SK-N-SH (cell line): Measurements from ENCODE around the gene PRX. TPM values are rescaled to one million over a fixed set of nuclear protein-coding genes. Genes with fewer than 3 reads are reported as not detected.
A peak's percentile ranks its signal among the peaks of the same experiment; 100 is the strongest.

Source experiments
- CTCF ChIA-PET: fragments of 300-600, 350-600 bp; formaldehyde crosslinking; extraction: SDS; loops from one replicate; lab custom pipeline; 2021; lab: Yijun Ruan, JAX
- POLR2A ChIA-PET: fragments of 350-600 bp; sonication (Branson Sonifier 250); formaldehyde crosslinking; extraction: SDS; loops from one replicate; lab custom pipeline; 2020; ENCODE audit warnings: antibody characterized with exemption, inconsistent platforms; lab: Yijun Ruan, JAX
- DNase-seq: peaks from one replicate; pipeline ENCODE4 v3.0.0; 2012
- H2AFZ ChIP-seq: fragments of 200-600 bp; sonication (generic); 2 replicates; pipeline ENCODE4 v1.8.1; 2016; ENCODE audit warnings: antibody characterized with exemption, mild to moderate bottlenecking, low read depth
- H3F3A ChIP-seq: fragments of 200-600 bp; sonication (generic); replicated peaks from 2 replicates; pipeline ENCODE3; 2016; ENCODE audit warnings: antibody characterized with exemption, mild to moderate bottlenecking; ENCODE audit not compliant: insufficient read depth
- H3K27ac ChIP-seq, 2 experiments: fragments of 200-500 bp in 1 of 2; fragments of 200-600 bp in 1 of 2; sonication (Bioruptor generic) in 1 of 2; sonication (generic), shearing (Covaris generic) in 1 of 2; 2 replicates each; pipeline versions ENCODE4 v1.5.1 to v1.6.1; 2014 to 2016; ENCODE audit warnings: low read depth in 2 of 2, inconsistent platforms in 1 of 2, low read length in 1 of 2, mild to moderate bottlenecking in 1 of 2, mixed read lengths in 1 of 2
- H3K27me3 ChIP-seq: fragments of 200-600 bp; sonication (generic), shearing (Covaris generic); 2 replicates; pipeline ENCODE4 v1.6.1; 2016; ENCODE audit warnings: mixed run types; ENCODE audit not compliant: insufficient read depth
- H3K36me3 ChIP-seq, 2 experiments: fragments of 200-500 bp in 1 of 2; fragments of 200-600 bp in 1 of 2; sonication (Bioruptor generic) in 1 of 2; sonication (generic) in 1 of 2; replicated peaks in 1 of 2; 2 replicates each; pipeline versions ENCODE3 to v1.5.1; 2014 to 2016; ENCODE audit warnings: low read length in 1 of 2, mild to moderate bottlenecking in 1 of 2; ENCODE audit not compliant: insufficient read depth in 2 of 2, control insufficient read depth in 1 of 2
- H3K4me1 ChIP-seq, 2 experiments: fragments of 200-500 bp in 1 of 2; fragments of 200-600 bp in 1 of 2; sonication (Bioruptor generic) in 1 of 2; sonication (generic), shearing (Covaris generic) in 1 of 2; 2 replicates each; pipeline versions ENCODE4 v1.5.1 to v1.6.1; 2014 to 2016; ENCODE audit warnings: low read depth in 1 of 2, low read length in 1 of 2, mixed run types in 1 of 2; ENCODE audit not compliant: insufficient read depth in 2 of 2, control insufficient read depth in 1 of 2
- H3K4me2 ChIP-seq: fragments of 200-600 bp; sonication (generic), shearing (Covaris generic); 2 replicates; pipeline ENCODE4 v1.6.1; 2017; ENCODE audit warnings: mixed run types
- H3K4me3 ChIP-seq, 2 experiments: fragments of 200-500 bp in 1 of 2; fragments of 200-600 bp in 1 of 2; sonication (Bioruptor generic) in 1 of 2; sonication (generic), shearing (Covaris generic) in 1 of 2; 2 replicates each; pipeline versions ENCODE4 v1.5.1 to v1.8.1; 2014 to 2016; ENCODE audit warnings: low read depth in 2 of 2, inconsistent platforms in 1 of 2, low read length in 1 of 2, mild to moderate bottlenecking in 1 of 2, mixed read lengths in 1 of 2, moderate library complexity in 1 of 2
- H3K79me2 ChIP-seq: fragments of 200-600 bp; sonication (generic); 2 replicates; pipeline ENCODE4 v1.8.1; 2017; ENCODE audit warnings: mild to moderate bottlenecking; ENCODE audit not compliant: insufficient read depth
- H3K9ac ChIP-seq: fragments of 200-600 bp; sonication (generic); 2 replicates; pipeline ENCODE4 v1.6.1; 2017; ENCODE audit warnings: mixed run types
- H3K9me2 ChIP-seq: fragments of 200-600 bp; sonication (generic); 2 replicates; pipeline ENCODE4 v1.6.1; 2017; ENCODE audit warnings: mixed run types
- H3K9me3 ChIP-seq: fragments of 200-600 bp; sonication (generic); 2 replicates; pipeline ENCODE4 v1.6.1; 2017; ENCODE audit warnings: mixed run types, mild to moderate bottlenecking, moderate library complexity
- H4K20me1 ChIP-seq: fragments of 200-600 bp; sonication (generic); 2 replicates; pipeline ENCODE4 v1.6.1; 2017; ENCODE audit warnings: mild to moderate bottlenecking, mixed run types; ENCODE audit not compliant: insufficient read depth
- ELF1 ChIP-seq: IDR thresholded peaks from 2 replicates; pipeline ENCODE4 v1.4.0; 2012
- EP300 ChIP-seq, 2 experiments: IDR thresholded peaks; 2 replicates each; pipeline versions ENCODE4 v1.4.0 to v1.6.1; 2012; ENCODE audit warnings: borderline replicate concordance in 1 of 2, low read depth in 1 of 2, low read length in 1 of 2
- FOXJ3 ChIP-seq: sonication (generic); formaldehyde crosslinking; IDR thresholded peaks from 2 replicates; pipeline ENCODE4 v1.5.1; 2020; ENCODE audit warnings: mild to moderate bottlenecking, missing genetic modification reagents
- GATA2 ChIP-seq: sonication (generic); formaldehyde crosslinking; IDR thresholded peaks from 2 replicates; pipeline ENCODE4 v1.5.0; 2020; ENCODE audit warnings: mild to moderate bottlenecking, missing genetic modification reagents
- MXI1 ChIP-seq: IDR thresholded peaks from 2 replicates; pipeline ENCODE4 v1.6.1; 2012; ENCODE audit warnings: mild to moderate bottlenecking, low read depth, low read length, improper control_type of control experiment
- NFIC ChIP-seq: IDR thresholded peaks from 2 replicates; pipeline ENCODE4 v1.4.0; 2012; ENCODE audit warnings: borderline replicate concordance
- NRF1 ChIP-seq: IDR thresholded peaks from 2 replicates; pipeline ENCODE4 v1.6.1; 2012; ENCODE audit warnings: low read depth, mild to moderate bottlenecking, low read length
- POLR2AphosphoS5 ChIP-seq: IDR thresholded peaks from 2 replicates; pipeline ENCODE4 v1.6.1; 2012; ENCODE audit warnings: low read depth, low read length
- RCOR1 ChIP-seq: fragments of 150-350 bp; IDR thresholded peaks from 2 replicates; pipeline ENCODE4 v1.6.1; 2017; ENCODE audit warnings: antibody characterized with exemption, low read length
- RFX5 ChIP-seq: IDR thresholded peaks from 2 replicates; pipeline ENCODE4 v1.6.1; 2012; ENCODE audit warnings: mild to moderate bottlenecking, improper control_type of control experiment, low read length
- SIN3A ChIP-seq: IDR thresholded peaks from 2 replicates; pipeline ENCODE4 v1.6.1; 2012; ENCODE audit warnings: low read depth, mild to moderate bottlenecking, low read length, moderate library complexity, borderline replicate concordance
- TAF1 ChIP-seq: IDR thresholded peaks from 2 replicates; pipeline ENCODE4 v1.6.1; 2012; ENCODE audit warnings: low read depth, mild to moderate bottlenecking, low read length, moderate library complexity, borderline replicate concordance
- TCF12 ChIP-seq: IDR thresholded peaks from 2 replicates; pipeline ENCODE4 v1.4.0; 2012
- TEAD4 ChIP-seq: IDR thresholded peaks from 2 replicates; pipeline ENCODE4 v1.4.0; 2012; ENCODE audit warnings: mild to moderate bottlenecking, borderline replicate concordance; ENCODE audit not compliant: insufficient read depth
- WGBS: methylation state at CpG from one replicate; pipeline ENCODE4 v1.1.6; 2017; ENCODE audit warnings: low lambda C conversion rate; 5-methylcytosine and 5-hydroxymethylcytosine counted together
- polyA plus RNA-seq, 3 experiments: library from polyadenylated mRNA; depleted of rRNA; stranded (reverse); fragments of >200 nt; gene quantifications; 2 replicates each; pipeline ENCODE4 v1.2.3, GENCODE V29; 2012
- TF ChIP-seq, protein P1 (sequence below): IDR thresholded peaks from 2 replicates; pipeline ENCODE4 v1.4.0; 2012; ENCODE audit warnings: low read depth
- TF ChIP-seq, protein P2 (sequence below): IDR thresholded peaks from 2 replicates; pipeline ENCODE4; 2012
- TF ChIP-seq, protein P3 (sequence below): IDR thresholded peaks from 2 replicates; pipeline ENCODE4 v1.4.0; 2012; ENCODE audit warnings: low read depth, borderline replicate concordance
- TF ChIP-seq, protein P4 (sequence below): fragments of 150-350 bp; IDR thresholded peaks from 2 replicates; pipeline ENCODE4 v1.6.1; 2016; ENCODE audit warnings: mild to moderate bottlenecking, low read depth, low read length
- TF ChIP-seq, protein P5 (sequence below): fragments of 200-600 bp; sonication (generic); IDR thresholded peaks from 2 replicates; pipeline ENCODE4 v1.6.1; 2017; ENCODE audit warnings: antibody characterized with exemption, mild to moderate bottlenecking, moderate library complexity

The PRX gene
- polyA plus RNA-seq, 1 of the 3 experiments (the other 2 are of a cell fraction): 2.2 TPM

DNA sequence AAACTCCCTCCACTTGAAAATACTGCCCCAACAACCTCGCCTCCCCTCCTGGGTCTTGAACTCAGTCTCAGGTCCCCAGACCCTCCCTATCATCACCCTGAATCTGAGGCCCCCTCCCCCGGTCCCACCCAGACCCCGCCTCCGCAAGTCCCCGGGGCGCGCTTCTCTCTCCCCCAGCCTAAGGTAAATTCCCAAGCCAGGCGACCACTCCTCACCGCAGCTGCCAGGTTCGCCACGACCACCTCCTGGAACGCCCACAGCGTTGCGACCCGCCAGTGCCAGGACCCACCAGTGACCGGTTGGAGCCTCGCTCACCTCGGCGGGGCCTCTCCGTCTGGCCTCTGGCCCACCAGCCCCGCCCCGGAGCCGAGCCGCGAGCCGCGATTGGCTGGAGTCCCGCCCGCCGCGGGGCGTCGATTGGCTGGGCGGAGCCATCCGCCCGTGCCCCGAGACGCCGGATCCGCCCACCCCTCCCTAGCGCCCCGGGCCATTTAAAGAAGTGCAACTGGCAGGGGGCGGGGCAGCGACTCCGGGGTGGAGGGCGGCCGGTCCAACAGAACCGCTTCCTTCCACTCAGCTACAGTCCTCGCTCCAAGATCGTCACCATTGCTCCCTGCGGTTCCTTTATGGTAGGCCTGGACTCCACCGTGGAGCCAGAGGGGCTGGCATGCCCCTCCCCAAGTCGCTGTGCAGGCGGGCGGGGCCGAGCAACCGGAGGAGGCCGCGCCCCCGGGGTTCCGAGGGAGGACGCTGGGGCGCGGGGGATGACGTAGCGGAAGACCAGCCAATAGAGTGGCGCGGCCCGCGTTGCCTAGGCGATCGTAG lies 31.0 kb upstream of the PRX start, which contains the start of gene SERTAD3:
SERTAD3 (minus strand) TSS at position 336 of the 825 bp plus-strand sequence. CDS start 2,255 bp downstream, outside the sequence.
- H3K9me3 ChIP-seq: no peaks in the 10 kb centered on the region
- TF ChIP-seq, protein P1, sequence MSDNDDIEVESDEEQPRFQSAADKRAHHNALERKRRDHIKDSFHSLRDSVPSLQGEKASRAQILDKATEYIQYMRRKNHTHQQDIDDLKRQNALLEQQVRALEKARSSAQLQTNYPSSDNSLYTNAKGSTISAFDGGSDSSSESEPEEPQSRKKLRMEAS: no peak
- TF ChIP-seq, protein P2, sequence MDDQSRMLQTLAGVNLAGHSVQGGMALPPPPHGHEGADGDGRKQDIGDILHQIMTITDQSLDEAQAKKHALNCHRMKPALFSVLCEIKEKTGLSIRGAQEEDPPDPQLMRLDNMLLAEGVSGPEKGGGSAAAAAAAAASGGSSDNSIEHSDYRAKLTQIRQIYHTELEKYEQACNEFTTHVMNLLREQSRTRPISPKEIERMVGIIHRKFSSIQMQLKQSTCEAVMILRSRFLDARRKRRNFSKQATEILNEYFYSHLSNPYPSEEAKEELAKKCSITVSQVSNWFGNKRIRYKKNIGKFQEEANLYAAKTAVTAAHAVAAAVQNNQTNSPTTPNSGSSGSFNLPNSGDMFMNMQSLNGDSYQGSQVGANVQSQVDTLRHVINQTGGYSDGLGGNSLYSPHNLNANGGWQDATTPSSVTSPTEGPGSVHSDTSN: no peak
- TF ChIP-seq, protein P3, sequence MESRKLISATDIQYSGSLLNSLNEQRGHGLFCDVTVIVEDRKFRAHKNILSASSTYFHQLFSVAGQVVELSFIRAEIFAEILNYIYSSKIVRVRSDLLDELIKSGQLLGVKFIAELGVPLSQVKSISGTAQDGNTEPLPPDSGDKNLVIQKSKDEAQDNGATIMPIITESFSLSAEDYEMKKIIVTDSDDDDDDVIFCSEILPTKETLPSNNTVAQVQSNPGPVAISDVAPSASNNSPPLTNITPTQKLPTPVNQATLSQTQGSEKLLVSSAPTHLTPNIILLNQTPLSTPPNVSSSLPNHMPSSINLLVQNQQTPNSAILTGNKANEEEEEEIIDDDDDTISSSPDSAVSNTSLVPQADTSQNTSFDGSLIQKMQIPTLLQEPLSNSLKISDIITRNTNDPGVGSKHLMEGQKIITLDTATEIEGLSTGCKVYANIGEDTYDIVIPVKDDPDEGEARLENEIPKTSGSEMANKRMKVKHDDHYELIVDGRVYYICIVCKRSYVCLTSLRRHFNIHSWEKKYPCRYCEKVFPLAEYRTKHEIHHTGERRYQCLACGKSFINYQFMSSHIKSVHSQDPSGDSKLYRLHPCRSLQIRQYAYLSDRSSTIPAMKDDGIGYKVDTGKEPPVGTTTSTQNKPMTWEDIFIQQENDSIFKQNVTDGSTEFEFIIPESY: no peak
- TF ChIP-seq, protein P4, sequence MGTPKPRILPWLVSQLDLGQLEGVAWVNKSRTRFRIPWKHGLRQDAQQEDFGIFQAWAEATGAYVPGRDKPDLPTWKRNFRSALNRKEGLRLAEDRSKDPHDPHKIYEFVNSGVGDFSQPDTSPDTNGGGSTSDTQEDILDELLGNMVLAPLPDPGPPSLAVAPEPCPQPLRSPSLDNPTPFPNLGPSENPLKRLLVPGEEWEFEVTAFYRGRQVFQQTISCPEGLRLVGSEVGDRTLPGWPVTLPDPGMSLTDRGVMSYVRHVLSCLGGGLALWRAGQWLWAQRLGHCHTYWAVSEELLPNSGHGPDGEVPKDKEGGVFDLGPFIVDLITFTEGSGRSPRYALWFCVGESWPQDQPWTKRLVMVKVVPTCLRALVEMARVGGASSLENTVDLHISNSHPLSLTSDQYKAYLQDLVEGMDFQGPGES: 0 out of 2 replicates have a peak, but pooled peaks have one; percentile 26
- TF ChIP-seq TEAD4 (no peak), FOXJ3 (CRISPR knock-in tag) (no peak), RCOR1 (no peak), ELF1 (0 out of 2 replicates have a peak, but pooled peaks have one; percentile 5), POLR2AphosphoS5 (peak; percentile 94), NFIC (no peak; the same call in 1 of the 2 replicates), TAF1 (peak; percentile 66; the same call in 1 of the 2 replicates), MXI1 (peak; percentile 46), NRF1 (no peak), TCF12 (no peak), SIN3A (0 out of 2 replicates have a peak, but pooled peaks have one; percentile 73), GATA2 (CRISPR knock-in tag) (peak; percentile 47; the same call in 1 of the 2 replicates), RFX5 (peak; percentile 16; the same call in 1 of the 2 replicates), EP300 (IDR thresholded peaks at IDR 0.05; ENCODE audit: borderline replicate concordance in 1 of 2, low read depth in 1 of 2, low read length in 1 of 2) (peak in 1 of 2 experiments; percentile 7; a peak in 1 of 4 replicates)
- TF ChIP-seq, protein P5, sequence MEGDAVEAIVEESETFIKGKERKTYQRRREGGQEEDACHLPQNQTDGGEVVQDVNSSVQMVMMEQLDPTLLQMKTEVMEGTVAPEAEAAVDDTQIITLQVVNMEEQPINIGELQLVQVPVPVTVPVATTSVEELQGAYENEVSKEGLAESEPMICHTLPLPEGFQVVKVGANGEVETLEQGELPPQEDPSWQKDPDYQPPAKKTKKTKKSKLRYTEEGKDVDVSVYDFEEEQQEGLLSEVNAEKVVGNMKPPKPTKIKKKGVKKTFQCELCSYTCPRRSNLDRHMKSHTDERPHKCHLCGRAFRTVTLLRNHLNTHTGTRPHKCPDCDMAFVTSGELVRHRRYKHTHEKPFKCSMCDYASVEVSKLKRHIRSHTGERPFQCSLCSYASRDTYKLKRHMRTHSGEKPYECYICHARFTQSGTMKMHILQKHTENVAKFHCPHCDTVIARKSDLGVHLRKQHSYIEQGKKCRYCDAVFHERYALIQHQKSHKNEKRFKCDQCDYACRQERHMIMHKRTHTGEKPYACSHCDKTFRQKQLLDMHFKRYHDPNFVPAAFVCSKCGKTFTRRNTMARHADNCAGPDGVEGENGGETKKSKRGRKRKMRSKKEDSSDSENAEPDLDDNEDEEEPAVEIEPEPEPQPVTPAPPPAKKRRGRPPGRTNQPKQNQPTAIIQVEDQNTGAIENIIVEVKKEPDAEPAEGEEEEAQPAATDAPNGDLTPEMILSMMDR: no peak
- TF ChIP-seq, all 33 proteins: peak for 9
- H2AFZ ChIP-seq: peak within 1 kb of the TSS; percentile 93
- H4K20me1 ChIP-seq: peaks cover 32% of the 10 kb centered on the region
- no peaks in the 10 kb centered on the region for H3K27me3 ChIP-seq
- peak; percentile 96 for DNase-seq
- peak within 1 kb of the TSS; percentile 88 to 100 for H3K4me3 ChIP-seq
- WGBS: 1% methylated on average over 25 of the region's 72 CpGs
- peak within 1 kb of the TSS; percentile 99 for H3K9ac ChIP-seq
- H3K9me2 ChIP-seq: no peaks in the 10 kb centered on the region
- H3K4me1 ChIP-seq: peaks cover 5 to 8% of the 10 kb centered on the region in 2 experiments; a peak in 2 of 4 replicates
- peaks cover 44% of the 10 kb centered on the region for H3K79me2 ChIP-seq
- ChIA-PET POLR2A (interaction anchor here (1.6 to 3.8 kb wide), 2 partner anchors 18 to 23 kb away, joined by 8 to 17 read pairs; partner anchors contain the start of gene SERTAD1), CTCF (interaction anchor here (0.7 to 2.7 kb wide), 13 partner anchors 10 to 236 kb away, joined by 3 to 16 read pairs (median 5); partner anchors contain the start of genes PRX and TTC9B)
- peak within 1 kb of the TSS; percentile 96 for H3K27ac ChIP-seq
- peaks cover 12% of the 10 kb centered on the region for H3F3A ChIP-seq
- peak within 1 kb of the TSS; percentile 86 for H3K4me2 ChIP-seq
- H3K36me3 ChIP-seq: peaks cover 21 to 26% of the 10 kb centered on the region in 2 experiments
